GM12878 (cell line): ENCODE measurements around the gene HERC4. TPM values are rescaled to one million over a fixed set of nuclear protein-coding genes. Genes with fewer than 3 reads are reported as not detected.

Source experiments
- CEBPB ChIP-seq, 2 experiments: fragments of 150-350 bp in 1 of 2; IDR thresholded peaks; 2 replicates each; pipeline ENCODE4 v1.6.1; 2012 to 2014; ENCODE audit warnings: low read depth in 2 of 2, low read length in 2 of 2, borderline replicate concordance in 1 of 2, inconsistent platforms in 1 of 2
- CEBPZ ChIP-seq: fragments of 150-350 bp; IDR thresholded peaks from 2 replicates; pipeline ENCODE4 v1.6.1; 2016; ENCODE audit warnings: low read depth, low read length
- CHD1 ChIP-seq: IDR thresholded peaks from 2 replicates; pipeline ENCODE4 v1.6.1; 2012; ENCODE audit warnings: low read depth, low read length, improper control_type of control experiment
- CTCF ChIP-seq, 3 experiments: IDR thresholded peaks in 2 of 3; conservative IDR thresholded peaks in 1 of 3; 2 replicates each; pipeline ENCODE4 v1.5.1; 2011; ENCODE audit warnings: low read depth in 3 of 3, low read length in 3 of 3, mild to moderate bottlenecking in 3 of 3, control low read depth in 2 of 3, moderate library complexity in 2 of 3, inconsistent platforms in 1 of 3, mixed read lengths in 1 of 3; ENCODE audit not compliant: control insufficient read depth in 2 of 3, insufficient read depth in 1 of 3; ENCODE audit errors: extremely low read depth in 1 of 3
- DPF2 ChIP-seq: fragments of 450-650 bp; IDR thresholded peaks from 2 replicates; pipeline ENCODE4 v1.6.1; 2017; ENCODE audit warnings: mild to moderate bottlenecking
- ETV6 ChIP-seq, 2 experiments: fragments of 450-650 bp in 1 of 2; IDR thresholded peaks in 1 of 2; conservative IDR thresholded peaks in 1 of 2; 2 replicates each; pipeline ENCODE4 v1.6.1; 2014; ENCODE audit warnings: antibody characterized with exemption in 1 of 2, borderline replicate concordance in 1 of 2, low read depth in 1 of 2, mild to moderate bottlenecking in 1 of 2, moderate library complexity in 1 of 2
- EZH2 ChIP-seq: IDR thresholded peaks from 2 replicates; pipeline ENCODE4 v1.6.1; 2012; ENCODE audit warnings: low read depth, mild to moderate bottlenecking, control low read depth, inconsistent platforms, low read length, borderline replicate concordance; ENCODE audit not compliant: control insufficient read depth
- GATAD2B ChIP-seq: fragments of 450-650 bp; conservative IDR thresholded peaks from 2 replicates; pipeline ENCODE4 v1.6.1; 2017; ENCODE audit warnings: low read depth, mild to moderate bottlenecking, moderate library complexity
- NR2C1 ChIP-seq: fragments of 450-650 bp; IDR thresholded peaks from 2 replicates; pipeline ENCODE4 v1.6.1; 2017; ENCODE audit warnings: antibody characterized with exemption, mild to moderate bottlenecking, moderate library complexity
- PAX8 ChIP-seq: fragments of 450-650 bp; IDR thresholded peaks from 2 replicates; pipeline ENCODE4 v1.6.1; 2017; ENCODE audit warnings: mild to moderate bottlenecking, moderate library complexity
- SMC3 ChIP-seq: IDR thresholded peaks from 2 replicates; pipeline ENCODE4 v1.6.1; 2011; ENCODE audit warnings: low read length, improper control_type of control experiment, borderline replicate concordance
- SP1 ChIP-seq: IDR thresholded peaks from one replicate; pipeline ENCODE4 v1.6.1; 2011; ENCODE audit warnings: low read depth, low read length
- SPI1 ChIP-seq: IDR thresholded peaks from 2 replicates; pipeline ENCODE4 v1.6.1; 2011; ENCODE audit warnings: low read depth, mild to moderate bottlenecking, low read length, moderate library complexity, borderline replicate concordance; ENCODE audit not compliant: insufficient read depth
- YY1 ChIP-seq: IDR thresholded peaks from 2 replicates; pipeline ENCODE4 v1.6.1; 2011; ENCODE audit warnings: low read depth, mild to moderate bottlenecking, low read length
- ZNF622 ChIP-seq: fragments of 450-650 bp; IDR thresholded peaks from 2 replicates; pipeline ENCODE4 v1.6.1; 2017; ENCODE audit warnings: mild to moderate bottlenecking, inconsistent platforms
- ZZZ3 ChIP-seq: IDR thresholded peaks from 2 replicates; pipeline ENCODE4 v1.6.1; 2011; ENCODE audit warnings: low read depth; ENCODE audit not compliant: control insufficient read depth, insufficient read length
- polyA plus RNA-seq, 11 experiments: library from polyadenylated mRNA; depleted of rRNA in 4 of 11; unstranded in 6 of 11; stranded (reverse) in 5 of 11; fragments of >200 nt; fragmentation: Nextera tagmentation in 4 of 11; fragmentation: Illumina TruSeq in 1 of 11; extraction: Ambion mirVana in 4 of 11; extraction: Trizol in 1 of 11; gene quantifications; 1 replicate in 1 of 11; 2 replicates in 10 of 11; pipeline versions ENCODE4 v1.2.1 to v1.2.3, GENCODE V29; 2011 to 2016; ENCODE audit warnings: inconsistent platforms in 2 of 11, missing spikeins in 2 of 11, low read depth in 1 of 11
- total RNA-seq, 4 experiments: library from RNA; depleted of rRNA in 3 of 4; stranded (reverse); fragments of >200 nt in 3 of 4; fragmentation: Illumina TruSeq in 1 of 4; extraction: Trizol in 1 of 4; gene quantifications; 2 replicates each; pipeline versions ENCODE4 v1.2.1 to v1.2.3, GENCODE V29; 2013 to 2021
- TF ChIP-seq, protein P1 (sequence below): IDR thresholded peaks from 2 replicates; pipeline ENCODE4 v1.6.1; 2011; ENCODE audit warnings: mild to moderate bottlenecking, low read depth, low read length, moderate library complexity; ENCODE audit not compliant: insufficient replicate concordance
- TF ChIP-seq, protein P2 (sequence below): IDR thresholded peaks from 2 replicates; pipeline ENCODE4 v1.6.1; 2011; ENCODE audit warnings: low read depth, mild to moderate bottlenecking, low read length, moderate library complexity, borderline replicate concordance; ENCODE audit errors: extremely low read depth
- TF ChIP-seq, protein P3 (sequence below): IDR thresholded peaks from 2 replicates; pipeline ENCODE4 v1.6.1; 2011; ENCODE audit warnings: borderline replicate concordance, low read depth, mild to moderate bottlenecking, moderate library complexity, mixed read lengths, low read length; ENCODE audit not compliant: insufficient read depth; ENCODE audit errors: extremely low read length

The HERC4 gene
- total and polyA plus RNA-seq, 10 of the 15 experiments (the other 5 are each of a cell fraction or from before 2014, with no cell fraction given) = 9.7 to 36.8 (median 23.4) TPM

DNA sequence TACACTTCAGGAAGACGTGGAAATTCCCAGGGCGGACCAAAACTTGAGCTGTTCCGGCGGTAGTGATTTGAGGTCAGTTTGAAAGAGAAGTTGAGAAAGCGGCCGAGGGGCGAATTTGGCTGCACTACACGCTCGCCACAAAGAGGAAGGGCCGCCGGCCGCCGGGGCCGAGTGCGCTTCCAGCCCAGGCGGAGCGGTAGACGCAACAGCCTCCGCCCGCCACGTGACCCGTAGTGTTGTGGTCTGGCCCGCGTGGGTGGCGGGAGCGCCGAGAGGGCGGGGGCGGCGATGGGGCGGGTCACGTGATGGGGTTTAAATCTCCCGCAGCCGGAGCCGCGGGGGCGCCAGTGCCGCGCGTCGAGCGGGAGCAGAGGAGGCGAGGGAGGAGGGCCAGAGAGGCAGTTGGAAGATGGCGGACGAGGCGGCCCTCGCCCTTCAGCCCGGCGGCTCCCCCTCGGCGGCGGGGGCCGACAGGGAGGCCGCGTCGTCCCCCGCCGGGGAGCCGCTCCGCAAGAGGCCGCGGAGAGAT, 190.7 kb downstream of the HERC4 start, which contains the start of gene SIRT1 (continued):
- TF ChIP-seq CTCF (IDR thresholded peaks at IDR 0.05 in 2 of 3, conservative IDR thresholded peaks at IDR 0.05 in 1 of 3; ENCODE audit: control insufficient read depth in 2 of 3, extremely low read depth in 1 of 3, insufficient read depth in 1 of 3, low read depth in 3 of 3, low read length in 3 of 3) = peak in 1 of 3 experiments; percentile 15; a peak in 1 of 6 replicates
- no peak for TF ChIP-seq SMC3
- TF ChIP-seq, protein P1, sequence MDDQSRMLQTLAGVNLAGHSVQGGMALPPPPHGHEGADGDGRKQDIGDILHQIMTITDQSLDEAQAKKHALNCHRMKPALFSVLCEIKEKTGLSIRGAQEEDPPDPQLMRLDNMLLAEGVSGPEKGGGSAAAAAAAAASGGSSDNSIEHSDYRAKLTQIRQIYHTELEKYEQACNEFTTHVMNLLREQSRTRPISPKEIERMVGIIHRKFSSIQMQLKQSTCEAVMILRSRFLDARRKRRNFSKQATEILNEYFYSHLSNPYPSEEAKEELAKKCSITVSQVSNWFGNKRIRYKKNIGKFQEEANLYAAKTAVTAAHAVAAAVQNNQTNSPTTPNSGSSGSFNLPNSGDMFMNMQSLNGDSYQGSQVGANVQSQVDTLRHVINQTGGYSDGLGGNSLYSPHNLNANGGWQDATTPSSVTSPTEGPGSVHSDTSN = no peak
- peak; percentile 94 for TF ChIP-seq YY1
- TF ChIP-seq EZH2 = no peak
- TF ChIP-seq SP1 = no peak
- 0 out of 2 replicates have a peak, but pooled peaks have one; percentile 85 for TF ChIP-seq DPF2
- TF ChIP-seq, protein P2, sequence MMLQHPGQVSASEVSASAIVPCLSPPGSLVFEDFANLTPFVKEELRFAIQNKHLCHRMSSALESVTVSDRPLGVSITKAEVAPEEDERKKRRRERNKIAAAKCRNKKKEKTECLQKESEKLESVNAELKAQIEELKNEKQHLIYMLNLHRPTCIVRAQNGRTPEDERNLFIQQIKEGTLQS = peak; percentile 93
- no peak for TF ChIP-seq NR2C1
- no peak for TF ChIP-seq CHD1
- TF ChIP-seq ZZZ3 = no peak
- TF ChIP-seq PAX8 = no peak
- TF ChIP-seq GATAD2B = no peak; the same call in 1 of the 2 replicates
- no peak for TF ChIP-seq SPI1
- TF ChIP-seq CEBPZ = no peak
- no peak for TF ChIP-seq ZNF622
- TF ChIP-seq ETV6 (conservative IDR thresholded peaks at IDR 0.05 in 1 of 2, IDR thresholded peaks at IDR 0.05 in 1 of 2; ENCODE audit: borderline replicate concordance in 1 of 2, low read depth in 1 of 2) = no peak; a peak in 1 of 4 replicates
- no peak for TF ChIP-seq CEBPB (IDR thresholded peaks at IDR 0.05; ENCODE audit: borderline replicate concordance in 1 of 2, low read depth in 2 of 2, low read length in 2 of 2)
- TF ChIP-seq, protein P3, sequence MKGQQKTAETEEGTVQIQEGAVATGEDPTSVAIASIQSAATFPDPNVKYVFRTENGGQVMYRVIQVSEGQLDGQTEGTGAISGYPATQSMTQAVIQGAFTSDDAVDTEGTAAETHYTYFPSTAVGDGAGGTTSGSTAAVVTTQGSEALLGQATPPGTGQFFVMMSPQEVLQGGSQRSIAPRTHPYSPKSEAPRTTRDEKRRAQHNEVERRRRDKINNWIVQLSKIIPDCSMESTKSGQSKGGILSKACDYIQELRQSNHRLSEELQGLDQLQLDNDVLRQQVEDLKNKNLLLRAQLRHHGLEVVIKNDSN = peak; percentile 96
